AG10803 (cell line): ENCODE data around the gene GRAMD1B.

ENCODE experiments used
- DNase-seq: peaks from one replicate; pipeline ENCODE4 v3.0.0; 2010; ENCODE audit warnings: low read depth
- H3K4me3 ChIP-seq: 2 replicates; pipeline ENCODE4 v1.5.1; 2011; ENCODE audit warnings: mild to moderate bottlenecking, low read length, control low read depth
- CTCF ChIP-seq: conservative IDR thresholded peaks from 2 replicates; pipeline ENCODE4 v1.5.1; 2011; ENCODE audit warnings: mild to moderate bottlenecking, low read length, control low read depth, inconsistent platforms

The GRAMD1B gene

GRCh38 chr11:123645286-123645975, 215.4 kb downstream of the GRAMD1B start:
- H3K4me3 ChIP-seq, result no peak overlapping the region
- TF ChIP-seq CTCF, result no peak
- no peak for DNase-seq

- no peak for TF ChIP-seq CTCF
- H3K4me3 ChIP-seq, result no peak overlapping the region
- no peak for DNase-seq
These were observed 220.8 kb downstream of the GRAMD1B start for GRCh38 chr11:123650901-123651300.

GRCh38 chr11:123652599-123652998, 222.5 kb downstream of the GRAMD1B start:
- no peak overlapping the region for H3K4me3 ChIP-seq
- DNase-seq, result no peak
- no peak for TF ChIP-seq CTCF

GRCh38 chr11:123653483-123653826, 223.4 kb downstream of the GRAMD1B start:
- no peak for DNase-seq
- TF ChIP-seq CTCF, result no peak
- no peak overlapping the region for H3K4me3 ChIP-seq

- DNase-seq, result peak; percentile 34
- peak overlapping the region; percentile 72 for H3K4me3 ChIP-seq
These were observed 223.9 kb downstream of the GRAMD1B start for GRCh38 chr11:123653827-123654565.

GRCh38 chr11:123654566-123655081, 224.6 kb downstream of the GRAMD1B start, which contains the start of gene SCN3B:
Gene SCN3B, minus strand, starts transcription at chr11:123654624. Its CDS starts 823 bp downstream, at chr11:123653801.
- TF ChIP-seq CTCF, result no peak
- DNase-seq, result peak; percentile 39

More at GRCh38 chr11:123653827-123654565, 223.9 kb downstream of the GRAMD1B start:
- TF ChIP-seq CTCF, result no peak

More at GRCh38 chr11:123654566-123655081, 224.6 kb downstream of the GRAMD1B start, which contains the start of gene SCN3B:
- peak within 1 kb of the TSS; percentile 72 for H3K4me3 ChIP-seq
